HepG2 (cell line): ENCODE measurements around the gene SLC6A5. TPM values are rescaled to one million over a fixed set of nuclear protein-coding genes. Genes with fewer than 3 reads are reported as not detected.
A peak's percentile ranks its signal among the peaks of the same experiment; 100 is the strongest.

Source experiments
- ATAC-seq: fragments of 200-7000 bp; cut with Tn5 transposase; 3 replicates; pipeline ENCODE4 v1.9.1; 2020; ENCODE audit warnings: mild to moderate bottlenecking, moderate library complexity
- BruUV-seq: library from RNA; stranded (reverse); fragments of 400-500 nt; replicated peaks from 2 replicates; lab custom pipeline; 2021; lab: Mats Ljungman, UMichigan
- CTCF ChIA-PET: fragments of 300-600 bp; formaldehyde crosslinking; extraction: SDS; loops from one replicate; lab custom pipeline; 2021; ENCODE audit warnings: low total read pairs, inconsistent platforms, low intra/inter-chr PET ratio; lab: Yijun Ruan, JAX
- POLR2A ChIA-PET: fragments of 350-600 bp; sonication (Branson Sonifier 250); formaldehyde crosslinking; loops from one replicate; lab custom pipeline; 2020; ENCODE audit warnings: antibody characterized with exemption, inconsistent platforms; lab: Yijun Ruan, JAX
- DNase-seq: peaks from one replicate; pipeline ENCODE4 v3.0.0-alpha.2; 2015; ENCODE audit warnings: low spot score
- FAIRE-seq: peaks from 3 replicates; lab custom pipeline; 2011; peaks lifted over from hg19 to GRCh38; lab: Jason Lieb, UNC
- H2AFZ ChIP-seq: one replicate; pipeline ENCODE4 v1.6.1; 2011; ENCODE audit warnings: low read length, inconsistent platforms
- H3K27ac ChIP-seq: fragments of 300-600 bp; 3 replicates; pipeline ENCODE4 v1.8.0; 2011; ENCODE audit warnings: mixed run types, mild to moderate bottlenecking, mixed read lengths, low read length, inconsistent platforms; ENCODE audit not compliant: insufficient read depth; ENCODE audit errors: extremely low read length
- H3K27me3 ChIP-seq, 2 experiments: fragments of 200-600 bp in 1 of 2; 2 replicates in 1 of 2; 3 replicates in 1 of 2; pipeline versions ENCODE4 v1.6.0 to v1.8.0; 2011; ENCODE audit warnings: low read length in 2 of 2, mild to moderate bottlenecking in 2 of 2, moderate library complexity in 2 of 2, inconsistent platforms in 1 of 2; ENCODE audit not compliant: insufficient read depth in 2 of 2, control insufficient read depth in 1 of 2
- H3K36me3 ChIP-seq, 2 experiments: fragments of 200-600 bp in 1 of 2; replicated peaks in 1 of 2; 2 replicates in 1 of 2; 3 replicates in 1 of 2; pipeline versions ENCODE4 v1.5.1 to v1.8.0; 2011; ENCODE audit warnings: low read length in 2 of 2, inconsistent platforms in 1 of 2; ENCODE audit not compliant: insufficient read depth in 2 of 2, control insufficient read depth in 1 of 2
- H3K4me1 ChIP-seq: 2 replicates; pipeline ENCODE4 v1.5.1; 2012; ENCODE audit warnings: low read length, inconsistent platforms; ENCODE audit not compliant: insufficient read depth
- H3K4me2 ChIP-seq: 2 replicates; pipeline ENCODE4 v1.6.0; 2011; ENCODE audit warnings: low read depth, low read length, inconsistent platforms
- H3K4me3 ChIP-seq, 3 experiments: fragments of 200-600 bp in 1 of 3; sonication (generic), shearing (Covaris generic) in 1 of 3; replicated peaks in 1 of 3; 2 replicates each; pipeline ENCODE4 v1.5.1; 2011 to 2016; ENCODE audit warnings: low read length in 3 of 3, inconsistent platforms in 2 of 3, low read depth in 2 of 3, mild to moderate bottlenecking in 2 of 3, control low read depth in 1 of 3, mixed read lengths in 1 of 3; ENCODE audit not compliant: insufficient read depth in 1 of 3
- H3K79me2 ChIP-seq: one replicate; pipeline ENCODE4 v1.6.1; 2011; ENCODE audit warnings: low read length, inconsistent platforms; ENCODE audit not compliant: insufficient read depth
- H3K9ac ChIP-seq: 2 replicates; pipeline ENCODE4 v1.6.0; 2011; ENCODE audit warnings: mild to moderate bottlenecking, low read depth, low read length, inconsistent platforms; ENCODE audit not compliant: insufficient read depth
- H3K9me3 ChIP-seq: 2 replicates; pipeline ENCODE4 v1.5.1; 2012; ENCODE audit warnings: mild to moderate bottlenecking, low read length
- H4K20me1 ChIP-seq: 2 replicates; pipeline ENCODE4 v1.6.0; 2011; ENCODE audit warnings: inconsistent platforms, mild to moderate bottlenecking, low read length, moderate library complexity; ENCODE audit not compliant: insufficient read depth
- ARNTL ChIP-seq: sonication (generic); formaldehyde crosslinking; IDR thresholded peaks from 2 replicates; pipeline ENCODE4 v1.4.0; 2020; ENCODE audit warnings: mild to moderate bottlenecking, missing genetic modification reagents
- EZH2 ChIP-seq: conservative IDR thresholded peaks from 2 replicates; pipeline ENCODE4 v1.6.1; 2012; ENCODE audit warnings: mild to moderate bottlenecking, low read depth, low read length, moderate library complexity
- FIP1L1 ChIP-seq: fragments of 200-400 bp; formaldehyde crosslinking; IDR thresholded peaks from 2 replicates; pipeline ENCODE4 v1.6.1; 2018; ENCODE audit warnings: low read depth, mild to moderate bottlenecking, low read length, moderate library complexity, borderline replicate concordance; ENCODE audit not compliant: insufficient read depth
- FOSL2 ChIP-seq: sonication (generic); formaldehyde crosslinking; IDR thresholded peaks from 2 replicates; pipeline ENCODE4 v1.4.0; 2020; ENCODE audit warnings: missing genetic modification reagents
- GATAD2A ChIP-seq: IDR thresholded peaks from 2 replicates; pipeline ENCODE4 v1.6.1; 2016
- MAF1 ChIP-seq: sonication (generic); formaldehyde crosslinking; IDR thresholded peaks from 2 replicates; pipeline ENCODE4 v1.5.0; 2020; ENCODE audit warnings: missing genetic modification reagents, borderline replicate concordance
- SAFB2 ChIP-seq: sonication (generic); formaldehyde crosslinking; IDR thresholded peaks from 2 replicates; pipeline ENCODE4 v1.5.1; 2020; ENCODE audit warnings: missing genetic modification reagents, low read depth, mild to moderate bottlenecking, borderline replicate concordance
- TBX3 ChIP-seq: fragments of 450-650 bp; IDR thresholded peaks from 2 replicates; pipeline ENCODE4 v1.6.1; 2017; ENCODE audit warnings: antibody characterized with exemption, mild to moderate bottlenecking, inconsistent platforms, borderline replicate concordance
- ZFP36 ChIP-seq: fragments of 150-350 bp; IDR thresholded peaks from 2 replicates; pipeline ENCODE4 v1.6.1; 2018; ENCODE audit warnings: borderline replicate concordance, low read length, low read depth; ENCODE audit not compliant: partially characterized antibody
- ZFY ChIP-seq: sonication (generic); formaldehyde crosslinking; IDR thresholded peaks from 2 replicates; pipeline ENCODE4 v1.4.0; 2020; ENCODE audit warnings: missing genetic modification reagents
- ZNF12 ChIP-seq: sonication (generic); formaldehyde crosslinking; IDR thresholded peaks from 2 replicates; pipeline ENCODE4 v1.5.0; 2020; ENCODE audit warnings: missing genetic modification reagents
- ZNF280D ChIP-seq: sonication (generic); formaldehyde crosslinking; IDR thresholded peaks from 2 replicates; pipeline ENCODE4 v1.5.1; 2020; ENCODE audit warnings: mild to moderate bottlenecking, missing genetic modification reagents
- WGBS: methylation state at CpG from one replicate; pipeline ENCODE4 v1.1.6; 2017; ENCODE audit warnings: low lambda C conversion rate; 5-methylcytosine and 5-hydroxymethylcytosine counted together
- in situ Hi-C: cut with HindIII; loops from 2 replicates; pipeline ENCODE4 v1.10.0; 2017; ENCODE audit warnings: low pct_unique_long_range_greater_than_20kb; ENCODE audit not compliant: extremely low pct_ligation_motif_present
- intact Hi-C: fragments of 100-400 bp; cut with micrococcal nuclease; formaldehyde crosslinking; loops from one replicate; pipeline ENCODE4 v1.10.0; 2022; ENCODE audit not compliant: unreplicated experiment
- polyA plus RNA-seq, 8 experiments: library from polyadenylated mRNA; depleted of rRNA in 3 of 8; stranded (reverse) in 7 of 8; unstranded in 1 of 8; fragments of >200 nt; fragmentation: Illumina TruSeq in 4 of 8; extraction: Trizol in 4 of 8; gene quantifications; 2 replicates each; pipeline versions ENCODE4 v1.2.1 to v1.2.3, GENCODE V29; 2011 to 2016; ENCODE audit warnings: low read depth in 4 of 8, missing spikeins in 1 of 8, mixed read lengths in 1 of 8; ENCODE audit not compliant: insufficient read depth in 1 of 8
- total RNA-seq, 5 experiments: library from RNA; depleted of rRNA; stranded (reverse); fragments of >200 nt; fragmentation: Illumina TruSeq; extraction: Trizol; gene quantifications; 2 replicates each; pipeline ENCODE4 v1.2.3, GENCODE V29; 2016; ENCODE audit warnings: low read depth in 1 of 5
- TF ChIP-seq, protein P1 (sequence below): sonication (generic); formaldehyde crosslinking; IDR thresholded peaks from 2 replicates; pipeline ENCODE4 v1.5.0; 2020; ENCODE audit warnings: missing genetic modification reagents, mild to moderate bottlenecking, borderline replicate concordance

SLC6A5 gene
- total and polyA plus RNA-seq, 2 of the 13 experiments (the other 11 are each of a cell fraction or from before 2014, with no cell fraction given): not detected

DNA sequence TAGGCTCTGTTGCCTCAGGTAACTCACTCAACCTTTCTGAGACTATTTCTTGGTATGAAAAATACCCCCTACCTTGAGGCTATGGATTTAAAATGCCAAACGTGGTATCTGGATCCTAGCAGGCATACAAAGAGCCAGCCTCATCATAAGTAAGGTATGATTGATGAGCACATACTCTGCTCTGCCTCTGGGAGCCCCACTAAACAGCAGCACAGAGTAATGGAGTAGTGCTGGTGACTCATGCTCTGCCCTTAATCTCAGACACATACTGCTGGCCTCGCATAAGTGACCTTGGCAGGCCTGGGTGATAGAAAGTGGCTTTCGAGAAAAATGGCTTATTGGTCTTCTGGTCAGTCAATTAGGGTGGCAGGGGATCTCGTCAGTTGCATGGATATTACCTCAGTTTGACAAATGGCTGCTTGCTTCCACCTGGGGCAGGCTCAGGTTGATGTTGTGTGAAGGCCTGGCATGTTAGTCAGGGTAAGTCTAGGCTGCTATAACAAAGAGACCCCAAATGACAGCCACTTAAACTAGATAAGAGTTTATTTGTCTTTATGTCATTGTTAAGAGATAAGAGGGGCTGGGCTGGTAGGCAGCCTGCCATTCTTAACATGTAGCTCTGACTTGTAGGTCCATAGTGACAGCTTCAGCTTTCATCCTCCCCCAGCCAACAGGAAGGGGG lies 15.2 kb upstream of the SLC6A5 start:
- Histone ChIP-seq H3K4me1 (no peaks in the 10 kb centered on the region), H3K36me3 (no peaks in the 10 kb centered on the region), H3K9ac (no peak overlapping the region), H3K9me3 (no peaks in the 10 kb centered on the region), H4K20me1 (no peaks in the 10 kb centered on the region), H3K27me3 (peaks cover 0 to 3% of the 10 kb centered on the region in 2 experiments; a peak in 2 of 5 replicates), H3K4me3 (no peak overlapping the region), H3K27ac (no peak overlapping the region), H3K4me2 (no peak overlapping the region), H3K79me2 (no peaks in the 10 kb centered on the region), H2AFZ (no peak overlapping the region)
- peak; percentile 51; the same call in 1 of the 3 replicates for ATAC-seq
- FAIRE-seq: no peak
- BruUV-seq: no TSS peak
- in situ Hi-C loops: no loop called here
- intact Hi-C loops: no loop called here
- 0% methylated on average over 2 of the region's 4 CpGs for WGBS
- no peak for TF ChIP-seq SAFB2
- no peak for TF ChIP-seq FIP1L1
- TF ChIP-seq ZNF12: peak; percentile 94
- peak; percentile 55 for TF ChIP-seq FOSL2 (CRISPR knock-in tag)
- ChIA-PET POLR2A (no interaction called here), CTCF (no interaction called here)
- DNase-seq: peak; percentile 7

GRCh38 chr11:20589796-20590195 lies 9.6 kb upstream of the SLC6A5 start:
- H3K4me1 ChIP-seq: peaks cover 4% of the 10 kb centered on the region; the same call in 1 of the 2 replicates
- DNase-seq: no peak
- H3K79me2 ChIP-seq: no peaks in the 10 kb centered on the region
- no peak for FAIRE-seq
- 26% methylated on average over 6 of the region's 6 CpGs for WGBS
- in situ Hi-C loops: no loop called here
- H3K4me2 ChIP-seq: no peak overlapping the region
- ATAC-seq: no peak
- ChIA-PET POLR2A (no interaction called here), CTCF (no interaction called here)
- no peak overlapping the region for H3K9ac ChIP-seq
- no peak overlapping the region for H3K4me3 ChIP-seq
- H3K27ac ChIP-seq: no peak overlapping the region
- H3K9me3 ChIP-seq: no peaks in the 10 kb centered on the region
- H3K36me3 ChIP-seq: no peaks in the 10 kb centered on the region
- no peaks in the 10 kb centered on the region for H4K20me1 ChIP-seq
- H2AFZ ChIP-seq: no peak overlapping the region
- peaks cover 0 to 8% of the 10 kb centered on the region in 2 experiments; a peak in 2 of 5 replicates for H3K27me3 ChIP-seq
- intact Hi-C loops: loop anchor here (5.0 kb wide), 1 partner anchor 192 kb away; no protein-coding TSS in a partner anchor
- no TSS peak for BruUV-seq
- no peak for TF ChIP-seq TBX3
- no peak for TF ChIP-seq ZNF280D (CRISPR knock-in tag)
- no peak for TF ChIP-seq ARNTL
- TF ChIP-seq ZFY (CRISPR knock-in tag): no peak
- TF ChIP-seq MAF1 (CRISPR knock-in tag): no peak
- TF ChIP-seq EZH2: no peak
- TF ChIP-seq ZFP36: no peak
- TF ChIP-seq GATAD2A (CRISPR knock-in tag): no peak
- TF ChIP-seq, protein P1, sequence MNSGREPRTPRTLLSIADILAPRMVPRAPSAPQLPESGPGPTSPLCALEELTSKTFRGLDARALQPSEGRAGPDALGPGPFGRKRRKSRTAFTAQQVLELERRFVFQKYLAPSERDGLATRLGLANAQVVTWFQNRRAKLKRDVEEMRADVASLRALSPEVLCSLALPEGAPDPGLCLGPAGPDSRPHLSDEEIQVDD (CRISPR knock-in tag): no peak
